Hepatocyte (in vitro differentiated cells): ENCODE measurements around the gene THUMPD2. TPM values are rescaled to one million over a fixed set of nuclear protein-coding genes. Genes with fewer than 3 reads are reported as not detected.

Experiments used
- DNase-seq: peaks from one replicate; pipeline ENCODE4 v3.0.0-alpha.2; 2016; ENCODE audit warnings: low spot score
- H2AFZ ChIP-seq: fragments of 200-600 bp; sonication (generic); 2 replicates; pipeline ENCODE4 v1.6.0; 2016; ENCODE audit warnings: antibody characterized with exemption, mild to moderate bottlenecking
- H3K27ac ChIP-seq: fragments of 200-600 bp; sonication (generic); 2 replicates; pipeline ENCODE4 v1.5.1; 2016; ENCODE audit warnings: mild to moderate bottlenecking
- H3K27me3 ChIP-seq: fragments of 200-600 bp; sonication (generic); 2 replicates; pipeline ENCODE4 v1.6.1; 2016
- H3K36me3 ChIP-seq: fragments of 200-600 bp; sonication (generic); replicated peaks from 2 replicates; pipeline ENCODE4 v1.5.1; 2016; ENCODE audit warnings: low read depth; ENCODE audit not compliant: insufficient read depth
- H3K4me1 ChIP-seq: fragments of 200-600 bp; sonication (generic); 2 replicates; pipeline ENCODE4 v1.5.1; 2016; ENCODE audit warnings: mild to moderate bottlenecking, moderate library complexity; ENCODE audit not compliant: insufficient read depth
- H3K4me2 ChIP-seq: fragments of 200-600 bp; sonication (generic); 2 replicates; pipeline ENCODE4 v1.6.0; 2016
- H3K4me3 ChIP-seq: fragments of 200-600 bp; sonication (generic); 2 replicates; pipeline ENCODE4 v1.5.1; 2016; ENCODE audit warnings: mild to moderate bottlenecking
- H3K79me2 ChIP-seq: fragments of 200-600 bp; sonication (generic); 2 replicates; pipeline ENCODE4 v1.6.0; 2017; ENCODE audit warnings: mild to moderate bottlenecking
- H3K9me2 ChIP-seq: fragments of 200-600 bp; sonication (generic); replicated peaks from 2 replicates; pipeline ENCODE4 v1.6.0; 2017; ENCODE audit warnings: mild to moderate bottlenecking; ENCODE audit not compliant: insufficient read depth
- H3K9me3 ChIP-seq: fragments of 200-600 bp; sonication (generic); 2 replicates; pipeline ENCODE4 v1.5.1; 2016; ENCODE audit warnings: low read depth, mild to moderate bottlenecking
- H4K20me1 ChIP-seq: fragments of 200-600 bp; sonication (generic); 2 replicates; pipeline ENCODE4 v1.6.0; 2016; ENCODE audit warnings: mild to moderate bottlenecking; ENCODE audit not compliant: insufficient read depth, poor library complexity, severe bottlenecking
- CTCF ChIP-seq: fragments of 200-600 bp; sonication (generic); IDR thresholded peaks from 2 replicates; pipeline ENCODE4 v1.5.1; 2016; ENCODE audit warnings: antibody characterized with exemption, mild to moderate bottlenecking; ENCODE audit not compliant: poor library complexity
- EZH2 ChIP-seq: fragments of 200-600 bp; sonication (generic); IDR thresholded peaks from 2 replicates; pipeline ENCODE4 v1.6.1; 2016; ENCODE audit warnings: antibody characterized with exemption, mild to moderate bottlenecking, borderline replicate concordance
- EZH2phosphoT487 ChIP-seq: fragments of 200-600 bp; sonication (generic); IDR thresholded peaks from one replicate; pipeline ENCODE4 v1.6.1; 2018; ENCODE audit warnings: antibody characterized with exemption, mild to moderate bottlenecking, low read depth, moderate library complexity; ENCODE audit not compliant: unreplicated experiment, severe bottlenecking
- whole genome bisulfite sequencing: methylation state at CpG from one replicate; pipeline ENCODE4 v1.1.6; 2016; ENCODE audit warnings: low lambda C conversion rate; ENCODE audit errors: missing lambda C conversion rate; 5-methylcytosine and 5-hydroxymethylcytosine counted together
- polyA plus RNA-seq: library from polyadenylated mRNA; unstranded; fragments of >200 nt; fragmentation: Nextera tagmentation; extraction: Ambion mirVana; gene quantifications from 2 replicates; pipeline ENCODE4 v1.2.1, GENCODE V29; 2016
- total RNA-seq: library from RNA; depleted of rRNA; stranded (reverse); fragments of >200 nt; gene quantifications from 2 replicates; pipeline ENCODE4 v1.2.3, GENCODE V29; 2014

Gene THUMPD2
- total and polyA plus RNA-seq, 2 experiments from 2014 or later = 6.5 to 12.8 TPM

DNA sequence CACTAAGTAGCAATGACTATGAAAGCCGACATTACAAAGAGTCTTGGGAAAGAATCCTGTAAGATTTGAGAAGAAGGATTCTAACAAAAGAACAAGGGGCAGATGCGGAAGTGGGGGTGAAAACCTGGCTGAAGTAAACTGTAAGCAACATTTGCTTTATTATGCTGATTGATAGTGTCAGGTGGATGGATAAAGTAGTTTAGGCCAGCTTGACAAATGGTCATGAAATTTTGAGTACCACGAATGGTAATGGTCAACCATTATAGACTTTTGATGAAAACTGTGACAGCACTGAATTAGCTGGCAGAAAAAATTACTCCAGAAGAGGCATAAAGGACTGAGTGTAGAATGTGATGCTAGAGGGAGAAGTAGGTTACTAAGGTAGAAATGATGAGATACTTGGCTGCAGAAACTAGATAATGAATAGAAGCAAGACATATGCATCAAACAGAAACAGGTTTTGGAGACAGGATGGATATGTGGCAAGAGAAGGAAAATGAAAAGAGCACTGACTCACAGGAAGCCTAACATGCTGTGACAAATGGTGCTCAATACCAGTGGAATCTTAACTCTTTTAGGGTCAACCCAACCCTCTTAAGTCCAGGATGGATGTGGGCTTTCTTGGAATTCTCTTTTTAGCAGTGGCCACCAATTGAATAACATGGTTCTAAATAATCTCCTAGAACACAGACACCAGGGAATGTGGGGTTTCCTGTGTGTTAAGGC, 6.8 kb downstream of the THUMPD2 start:
- 95% methylated on average over 3 of the region's 3 CpGs for WGBS
- Histone ChIP-seq H4K20me1 (no peaks in the 10 kb centered on the region), H3K27ac (no peak overlapping the region), H3K4me3 (no peak overlapping the region), H3K79me2 (peaks cover 63% of the 10 kb centered on the region), H3K4me1 (peaks cover under 1% of the 10 kb centered on the region), H3K36me3 (no peaks in the 10 kb centered on the region), H2AFZ (no peak overlapping the region), H3K9me3 (no peaks in the 10 kb centered on the region), H3K27me3 (no peaks in the 10 kb centered on the region), H3K9me2 (no peaks in the 10 kb centered on the region), H3K4me2 (no peak overlapping the region)
- TF ChIP-seq CTCF (no peak), EZH2phosphoT487 (no peak), EZH2 (no peak)
- no peak for DNase-seq

DNA sequence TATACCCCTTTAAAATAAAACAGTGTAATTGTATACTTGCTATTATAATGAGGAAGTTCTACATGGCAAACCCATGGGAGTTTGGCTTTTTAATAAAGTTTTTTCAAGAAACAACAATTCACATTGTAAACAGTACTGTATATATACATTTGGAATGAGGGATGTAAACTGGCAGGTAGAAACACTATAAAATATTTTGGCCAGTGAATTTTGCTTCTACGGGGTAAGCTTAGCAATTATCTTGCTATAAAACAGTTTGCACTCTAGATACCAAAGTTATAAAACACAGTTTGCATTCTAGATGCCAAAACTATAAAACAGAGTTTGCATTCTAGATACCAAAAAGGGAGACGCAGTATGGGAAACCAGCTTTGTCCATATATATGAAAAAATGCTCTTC, 16.6 kb downstream of the THUMPD2 start:
- Histone ChIP-seq H3K4me2 (no peak overlapping the region), H3K9me3 (no peaks in the 10 kb centered on the region), H4K20me1 (no peaks in the 10 kb centered on the region), H3K79me2 (no peaks in the 10 kb centered on the region), H3K4me1 (no peaks in the 10 kb centered on the region), H3K27me3 (no peaks in the 10 kb centered on the region), H3K4me3 (no peak overlapping the region), H3K9me2 (no peaks in the 10 kb centered on the region), H3K27ac (no peak overlapping the region), H2AFZ (no peak overlapping the region), H3K36me3 (no peaks in the 10 kb centered on the region)
- TF ChIP-seq CTCF (no peak), EZH2phosphoT487 (no peak), EZH2 (no peak)
- WGBS = 63% methylated on average over 2 of the region's 2 CpGs
- DNase-seq = no peak

GRCh38 chr2:39757156-39757555, 21.9 kb downstream of the THUMPD2 start:
- H3K36me3 ChIP-seq = no peaks in the 10 kb centered on the region
- WGBS = 100% methylated on average over 4 of the region's 4 CpGs
- DNase-seq = no peak
- H3K4me3 ChIP-seq = no peak overlapping the region
- H4K20me1 ChIP-seq = no peaks in the 10 kb centered on the region
- no peak overlapping the region for H3K27ac ChIP-seq
- H3K4me1 ChIP-seq = no peaks in the 10 kb centered on the region
- H3K79me2 ChIP-seq = no peaks in the 10 kb centered on the region
- TF ChIP-seq EZH2 (no peak), EZH2phosphoT487 (no peak), CTCF (no peak)
- H3K4me2 ChIP-seq = no peak overlapping the region
- no peaks in the 10 kb centered on the region for H3K27me3 ChIP-seq
- no peaks in the 10 kb centered on the region for H3K9me2 ChIP-seq
- H2AFZ ChIP-seq = no peak overlapping the region
- no peaks in the 10 kb centered on the region for H3K9me3 ChIP-seq
